Natural killer cell (primary cell): ENCODE data around the gene TPSB2. TPM values are rescaled to one million over a fixed set of nuclear protein-coding genes. Genes with fewer than 3 reads are reported as not detected.
"Not testable (repeated sequence)": the region's sequence is repeated elsewhere in the genome, so short reads cannot be mapped to it uniquely, and the experiment has no call there.

Experiments
- ATAC-seq, 3 donors: fragments of 150-1000 bp in 2 of 3; fragments of 200-7000 bp in 1 of 3; cut with Tn5 transposase; 1 replicate in 1 of 3; 2 replicates in 2 of 3; pipeline ENCODE4 v1.10.0; 2021; ENCODE audit warnings: mild to moderate bottlenecking in 2 of 3, moderate library complexity in 2 of 3
- DNase-seq, 2 donors: peaks; one replicate each; pipeline versions ENCODE4 v3.0.0 to v3.0.0-alpha.2; 2013 to 2021; ENCODE audit warnings: mixed read lengths in 1 of 2
- H3K27ac ChIP-seq: one replicate; pipeline ENCODE4 v1.5.1; 2013; ENCODE audit warnings: mild to moderate bottlenecking, low read length
- H3K27me3 ChIP-seq: one replicate; pipeline ENCODE4 v1.6.1; 2013; ENCODE audit warnings: low read length; ENCODE audit not compliant: control insufficient read depth, insufficient read depth
- H3K36me3 ChIP-seq: one replicate; pipeline ENCODE4 v1.6.1; 2013; ENCODE audit warnings: low read length; ENCODE audit not compliant: control insufficient read depth, insufficient read depth
- H3K4me1 ChIP-seq: one replicate; pipeline ENCODE4 v1.6.1; 2013; ENCODE audit warnings: low read length; ENCODE audit not compliant: control insufficient read depth, insufficient read depth
- H3K4me3 ChIP-seq: one replicate; pipeline ENCODE4 v1.5.1; 2013; ENCODE audit warnings: low read length
- H3K9me3 ChIP-seq: one replicate; pipeline ENCODE4 v1.6.1; 2013; ENCODE audit warnings: low read length; ENCODE audit not compliant: control insufficient read depth, insufficient read depth
- H3K27ac Mint-ChIP-seq, 2 donors: one replicate each; pipeline ENCODE4 v1.8.0; 2022; ENCODE audit warnings: mild to moderate bottlenecking in 2 of 2, mixed read lengths in 2 of 2, moderate library complexity in 1 of 2
- H3K27me3 Mint-ChIP-seq, 2 donors: one replicate each; pipeline ENCODE4 v1.8.0; 2022; ENCODE audit warnings: low read depth in 2 of 2, mixed read lengths in 2 of 2
- H3K36me3 Mint-ChIP-seq: one replicate; pipeline ENCODE4 v1.8.0; 2022; ENCODE audit warnings: mixed read lengths
- H3K4me1 Mint-ChIP-seq, 2 donors: one replicate each; pipeline ENCODE4 v1.8.0; 2022; ENCODE audit warnings: mixed read lengths in 2 of 2
- H3K4me3 Mint-ChIP-seq: one replicate; pipeline ENCODE4 v1.8.0; 2022; ENCODE audit warnings: mild to moderate bottlenecking, moderate library complexity, mixed read lengths
- H3K9me3 Mint-ChIP-seq, 2 donors: one replicate each; pipeline ENCODE4 v1.8.0; 2022; ENCODE audit warnings: mixed read lengths in 2 of 2
- WGBS: methylation state at CpG from one replicate; pipeline ENCODE4 v1.1.7; 2013; ENCODE audit warnings: missing lambda C conversion rate; ENCODE audit not compliant: insufficient coverage; 5-methylcytosine and 5-hydroxymethylcytosine counted together
- intact Hi-C: fragments of 100-400 bp; cut with micrococcal nuclease; formaldehyde crosslinking; loops from one replicate; pipeline ENCODE4 v1.14.2; 2022
- total RNA-seq, 4 donors: library from RNA; stranded (reverse); fragments of 120-200 nt in 1 of 4; gene quantifications; one replicate each; pipeline versions ENCODE4 v1.2.3 to v1.2.4, GENCODE V29; 2013 to 2022

TPSB2 gene
- total RNA-seq, 3 donors from 2014 or later (not counting 1 experiment from before 2014, with no cell fraction given): 12.6 TPM; not detected in 2

GRCh38 chr16:1230471-1231212 lies 658 bp upstream of the TPSB2 start:
- H3K4me3 Mint-ChIP-seq, H3K27me3 ChIP-seq, H3K27me3 Mint-ChIP-seq, H3K4me1 ChIP-seq, ATAC-seq, DNase-seq, H3K9me3 ChIP-seq, H3K27ac Mint-ChIP-seq, H3K4me1 Mint-ChIP-seq, H3K4me3 ChIP-seq, intact Hi-C loops, H3K36me3 Mint-ChIP-seq, H3K27ac ChIP-seq, H3K36me3 ChIP-seq, H3K9me3 Mint-ChIP-seq: not testable (repeated sequence)
- WGBS: 84% methylated on average over 17 of the region's 17 CpGs

- DNase-seq, H3K4me3 ChIP-seq, H3K4me1 Mint-ChIP-seq, H3K9me3 ChIP-seq, intact Hi-C loops, H3K4me3 Mint-ChIP-seq, H3K36me3 ChIP-seq, H3K27me3 Mint-ChIP-seq, ATAC-seq, H3K27ac Mint-ChIP-seq, H3K9me3 Mint-ChIP-seq, H3K4me1 ChIP-seq, H3K27me3 ChIP-seq, H3K36me3 Mint-ChIP-seq, H3K27ac ChIP-seq: not testable (repeated sequence)
- WGBS: 95% methylated on average over 7 of the region's 13 CpGs
Measured at GRCh38 chr16:1229476-1229875, 508 bp downstream of the TPSB2 start.

- H3K27me3 Mint-ChIP-seq, H3K4me3 Mint-ChIP-seq, ATAC-seq, H3K36me3 ChIP-seq, H3K27me3 ChIP-seq, H3K4me1 ChIP-seq, H3K4me1 Mint-ChIP-seq, H3K36me3 Mint-ChIP-seq, H3K27ac ChIP-seq, intact Hi-C loops, H3K9me3 Mint-ChIP-seq, H3K4me3 ChIP-seq, H3K9me3 ChIP-seq, H3K27ac Mint-ChIP-seq, DNase-seq: not testable (repeated sequence)
- 84% methylated on average over 5 of the region's 7 CpGs for WGBS
Measured at GRCh38 chr16:1228227-1228626, 1.8 kb downstream of the TPSB2 start.

DNA sequence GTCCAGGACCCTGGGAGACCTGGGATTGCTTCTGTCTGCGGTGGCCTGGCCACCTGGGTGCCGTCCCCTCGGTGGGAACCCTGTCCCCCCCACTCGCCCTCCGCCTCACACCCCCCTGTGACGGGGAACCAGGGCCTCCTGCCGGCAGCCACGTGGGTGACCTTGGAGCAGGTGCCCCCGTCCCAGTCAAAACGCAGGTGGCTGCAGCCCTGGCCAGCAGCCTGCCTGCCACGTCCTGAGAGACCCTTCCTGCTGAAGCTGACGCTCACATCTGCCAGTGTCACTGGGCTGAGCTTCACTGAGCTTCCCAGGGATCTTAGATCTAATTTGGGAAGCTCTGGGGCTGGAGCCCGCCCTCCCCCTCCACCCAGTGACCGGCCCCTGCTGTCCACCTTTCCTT lies 3.3 kb downstream of the TPSB2 start:
- intact Hi-C loops, H3K9me3 Mint-ChIP-seq, DNase-seq, H3K27me3 Mint-ChIP-seq, ATAC-seq, H3K27me3 ChIP-seq, H3K36me3 Mint-ChIP-seq, H3K9me3 ChIP-seq, H3K4me3 Mint-ChIP-seq, H3K4me3 ChIP-seq, H3K27ac Mint-ChIP-seq, H3K27ac ChIP-seq, H3K4me1 ChIP-seq, H3K36me3 ChIP-seq, H3K4me1 Mint-ChIP-seq: not testable (repeated sequence)
- WGBS: 66% methylated on average over 12 of the region's 14 CpGs

GRCh38 chr16:1225728-1226311 lies 4.2 kb downstream of the TPSB2 start:
- H3K9me3 ChIP-seq, H3K27me3 Mint-ChIP-seq, H3K36me3 Mint-ChIP-seq, DNase-seq, H3K4me1 Mint-ChIP-seq, H3K27me3 ChIP-seq, intact Hi-C loops, H3K9me3 Mint-ChIP-seq, H3K27ac Mint-ChIP-seq, H3K4me1 ChIP-seq, H3K36me3 ChIP-seq, H3K4me3 Mint-ChIP-seq, H3K4me3 ChIP-seq, H3K27ac ChIP-seq: not testable (repeated sequence)
- peak; percentile 36 to 54 (median 37) for ATAC-seq
- 53% methylated on average over 20 of the region's 24 CpGs for WGBS
